DOHH2 (cell line): ENCODE measurements around the gene ARHGAP22.

Source experiments
- H3F3A ChIP-seq: fragments of 200-600 bp; sonication (generic), shearing (Covaris generic); 2 replicates; pipeline ENCODE4 v1.6.0; 2016; ENCODE audit warnings: antibody characterized with exemption, mild to moderate bottlenecking; ENCODE audit not compliant: control insufficient read depth, insufficient read depth
- H3K27ac ChIP-seq: fragments of 200-600 bp; sonication (generic); 2 replicates; pipeline ENCODE4 v1.5.1; 2014; ENCODE audit warnings: low read depth, mild to moderate bottlenecking, low read length, moderate library complexity
- H3K27me3 ChIP-seq: fragments of 200-600 bp; sonication (generic); 2 replicates; pipeline ENCODE4 v1.6.1; 2014; ENCODE audit warnings: mild to moderate bottlenecking, low read length, mixed read lengths; ENCODE audit not compliant: control insufficient read depth
- H3K36me3 ChIP-seq: fragments of 200-600 bp; sonication (generic); 2 replicates; pipeline ENCODE4 v1.6.1; 2014; ENCODE audit warnings: mild to moderate bottlenecking, low read length, moderate library complexity, mixed read lengths; ENCODE audit not compliant: control insufficient read depth
- H3K4me1 ChIP-seq: fragments of 200-600 bp; sonication (generic); 2 replicates; pipeline ENCODE4 v1.6.1; 2014; ENCODE audit warnings: mild to moderate bottlenecking, low read length, mixed read lengths; ENCODE audit not compliant: control insufficient read depth
- H3K4me2 ChIP-seq: fragments of 200-600 bp; sonication (generic); 2 replicates; pipeline ENCODE4 v1.6.0; 2014; ENCODE audit warnings: mild to moderate bottlenecking, low read length, moderate library complexity
- H3K4me3 ChIP-seq: fragments of 200-600 bp; sonication (generic); 2 replicates; pipeline ENCODE4 v1.5.1; 2014; ENCODE audit warnings: mild to moderate bottlenecking, low read length, mixed read lengths
- H3K79me2 ChIP-seq: fragments of 200-600 bp; sonication (generic); 2 replicates; pipeline ENCODE4 v1.6.1; 2014; ENCODE audit warnings: mild to moderate bottlenecking, low read length, mixed read lengths; ENCODE audit not compliant: control insufficient read depth
- H3K9me2 ChIP-seq: fragments of 200-600 bp; sonication (generic); replicated peaks from 2 replicates; pipeline ENCODE4 v1.6.1; 2014; ENCODE audit warnings: mild to moderate bottlenecking, low read length, mixed read lengths; ENCODE audit not compliant: control insufficient read depth
- H3K9me3 ChIP-seq: fragments of 200-600 bp; sonication (generic); 2 replicates; pipeline ENCODE4 v1.6.1; 2014; ENCODE audit warnings: antibody characterized with exemption, low read length, mixed read lengths; ENCODE audit not compliant: control insufficient read depth, insufficient read depth
- H4K20me1 ChIP-seq: fragments of 200-600 bp; sonication (generic); 2 replicates; pipeline ENCODE4 v1.6.0; 2014; ENCODE audit warnings: low read depth, mild to moderate bottlenecking, antibody characterized with exemption, low read length, moderate library complexity; ENCODE audit not compliant: control insufficient read depth, insufficient read depth
- EZH2phosphoT487 ChIP-seq: fragments of 200-600 bp; sonication (generic); IDR thresholded peaks from 2 replicates; pipeline ENCODE4 v1.6.1; 2017; ENCODE audit warnings: borderline replicate concordance, mild to moderate bottlenecking, antibody characterized with exemption, low read length, moderate library complexity, mixed read lengths
- TF ChIP-seq, protein P1 (sequence below): fragments of 200-600 bp; sonication (generic); IDR thresholded peaks from one replicate; pipeline ENCODE4 v1.5.1; 2014; ENCODE audit warnings: antibody characterized with exemption, mild to moderate bottlenecking, low read depth, low read length; ENCODE audit not compliant: poor library complexity, severe bottlenecking

The ARHGAP22 gene

DNA sequence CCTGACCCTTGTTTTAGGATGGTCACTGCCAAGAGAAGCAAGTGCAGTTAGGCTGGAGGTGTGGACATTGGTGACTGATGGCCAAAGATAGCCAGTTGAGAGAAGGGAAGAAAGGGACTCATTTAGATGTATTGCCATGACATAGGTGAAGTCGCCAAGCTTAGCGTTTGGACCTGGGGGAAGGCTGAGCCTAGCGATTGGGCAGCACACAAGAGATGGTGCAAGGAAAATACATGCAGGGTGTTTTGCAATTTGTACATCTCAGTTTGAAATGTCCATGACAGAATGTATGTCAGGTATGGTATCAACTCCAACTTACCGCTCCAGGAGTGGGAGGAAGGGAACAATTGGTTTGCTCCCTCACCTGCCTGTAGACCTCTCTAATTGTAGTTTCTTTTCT lies 164.1 kb downstream of the ARHGAP22 start:
- Histone ChIP-seq H3K27me3 (no peaks in the 10 kb centered on the region; the same call in 1 of the 2 replicates), H3K4me1 (no peaks in the 10 kb centered on the region), H4K20me1 (no peaks in the 10 kb centered on the region), H3K4me2 (no peak overlapping the region), H3K36me3 (no peaks in the 10 kb centered on the region), H3K9me2 (no peaks in the 10 kb centered on the region), H3F3A (no peaks in the 10 kb centered on the region), H3K27ac (no peak overlapping the region), H3K4me3 (no peak overlapping the region), H3K9me3 (no peaks in the 10 kb centered on the region), H3K79me2 (no peaks in the 10 kb centered on the region)
- TF ChIP-seq, protein P1, sequence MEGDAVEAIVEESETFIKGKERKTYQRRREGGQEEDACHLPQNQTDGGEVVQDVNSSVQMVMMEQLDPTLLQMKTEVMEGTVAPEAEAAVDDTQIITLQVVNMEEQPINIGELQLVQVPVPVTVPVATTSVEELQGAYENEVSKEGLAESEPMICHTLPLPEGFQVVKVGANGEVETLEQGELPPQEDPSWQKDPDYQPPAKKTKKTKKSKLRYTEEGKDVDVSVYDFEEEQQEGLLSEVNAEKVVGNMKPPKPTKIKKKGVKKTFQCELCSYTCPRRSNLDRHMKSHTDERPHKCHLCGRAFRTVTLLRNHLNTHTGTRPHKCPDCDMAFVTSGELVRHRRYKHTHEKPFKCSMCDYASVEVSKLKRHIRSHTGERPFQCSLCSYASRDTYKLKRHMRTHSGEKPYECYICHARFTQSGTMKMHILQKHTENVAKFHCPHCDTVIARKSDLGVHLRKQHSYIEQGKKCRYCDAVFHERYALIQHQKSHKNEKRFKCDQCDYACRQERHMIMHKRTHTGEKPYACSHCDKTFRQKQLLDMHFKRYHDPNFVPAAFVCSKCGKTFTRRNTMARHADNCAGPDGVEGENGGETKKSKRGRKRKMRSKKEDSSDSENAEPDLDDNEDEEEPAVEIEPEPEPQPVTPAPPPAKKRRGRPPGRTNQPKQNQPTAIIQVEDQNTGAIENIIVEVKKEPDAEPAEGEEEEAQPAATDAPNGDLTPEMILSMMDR: no peak
- TF ChIP-seq EZH2phosphoT487: no peak

DNA sequence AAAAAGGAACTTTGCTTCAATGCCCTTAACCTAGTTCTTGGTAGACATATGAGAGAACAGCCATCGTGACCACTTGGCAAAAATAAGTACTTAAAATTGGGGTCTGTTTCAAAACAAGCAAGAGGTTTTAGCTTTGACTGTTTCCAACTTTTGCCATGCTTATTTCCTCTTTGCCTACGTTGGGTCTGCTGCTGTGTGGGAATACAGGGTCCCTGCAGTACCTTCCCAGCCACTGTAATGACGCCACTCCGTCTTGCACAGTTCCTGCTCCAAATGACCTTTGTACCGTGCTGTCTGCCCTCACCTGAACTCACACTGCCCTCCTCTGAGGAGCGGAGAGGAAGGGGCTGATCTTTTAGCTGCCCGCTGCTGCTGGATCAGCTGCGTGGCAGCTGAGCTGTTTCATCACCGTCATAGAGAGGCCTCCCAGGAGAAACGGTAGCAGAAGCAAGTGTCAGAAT lies 165.3 kb downstream of the ARHGAP22 start:
- Histone ChIP-seq H3K4me1 (no peaks in the 10 kb centered on the region), H3F3A (no peaks in the 10 kb centered on the region), H3K27me3 (no peaks in the 10 kb centered on the region; the same call in 1 of the 2 replicates), H3K4me2 (no peak overlapping the region), H3K9me2 (no peaks in the 10 kb centered on the region), H3K4me3 (no peak overlapping the region), H3K36me3 (no peaks in the 10 kb centered on the region), H3K9me3 (no peaks in the 10 kb centered on the region), H4K20me1 (no peaks in the 10 kb centered on the region), H3K27ac (no peak overlapping the region), H3K79me2 (no peaks in the 10 kb centered on the region)
- no peak for TF ChIP-seq EZH2phosphoT487
- TF ChIP-seq, protein P1: no peak

DNA sequence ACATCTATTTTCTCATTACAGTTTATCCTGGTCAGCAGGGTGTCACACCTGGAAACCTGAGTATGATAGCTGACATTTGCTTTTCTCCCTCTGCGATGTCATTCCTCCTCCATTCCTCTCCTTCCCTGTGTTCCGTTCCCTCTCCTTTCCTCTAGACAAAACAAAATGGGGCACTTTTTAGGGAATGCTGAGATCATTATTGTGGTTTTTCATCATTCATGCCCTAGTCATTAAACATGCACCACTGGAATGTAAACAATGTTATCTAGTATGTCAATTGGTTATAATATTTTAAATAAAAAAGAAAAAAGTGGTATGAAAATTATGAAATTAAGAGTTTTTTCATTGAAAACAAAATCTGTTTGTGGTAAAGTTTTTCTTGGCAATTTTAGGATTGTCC lies 165.8 kb downstream of the ARHGAP22 start:
- Histone ChIP-seq H3K4me1 (no peaks in the 10 kb centered on the region), H3K27me3 (no peaks in the 10 kb centered on the region; the same call in 1 of the 2 replicates), H3K4me2 (no peak overlapping the region), H3F3A (no peaks in the 10 kb centered on the region), H3K4me3 (no peak overlapping the region), H3K9me2 (no peaks in the 10 kb centered on the region), H4K20me1 (no peaks in the 10 kb centered on the region), H3K36me3 (no peaks in the 10 kb centered on the region), H3K27ac (no peak overlapping the region), H3K79me2 (no peaks in the 10 kb centered on the region), H3K9me3 (no peaks in the 10 kb centered on the region)
- no peak for TF ChIP-seq EZH2phosphoT487
- TF ChIP-seq, protein P1: no peak
